MM.1S (cell line): ENCODE measurements around the gene PTGR3.

Source experiments
- EZH2phosphoT487 ChIP-seq: fragments of 300-600 bp; sonication (generic); IDR thresholded peaks from 2 replicates; pipeline ENCODE4 v1.6.1; 2018; ENCODE audit warnings: antibody characterized with exemption, low read length
- TF ChIP-seq, protein P1 (sequence below): fragments of 300-600 bp; sonication (generic); IDR thresholded peaks from 2 replicates; pipeline ENCODE4 v1.5.1; 2016; ENCODE audit warnings: antibody characterized with exemption, low read length, mixed read lengths

DNA sequence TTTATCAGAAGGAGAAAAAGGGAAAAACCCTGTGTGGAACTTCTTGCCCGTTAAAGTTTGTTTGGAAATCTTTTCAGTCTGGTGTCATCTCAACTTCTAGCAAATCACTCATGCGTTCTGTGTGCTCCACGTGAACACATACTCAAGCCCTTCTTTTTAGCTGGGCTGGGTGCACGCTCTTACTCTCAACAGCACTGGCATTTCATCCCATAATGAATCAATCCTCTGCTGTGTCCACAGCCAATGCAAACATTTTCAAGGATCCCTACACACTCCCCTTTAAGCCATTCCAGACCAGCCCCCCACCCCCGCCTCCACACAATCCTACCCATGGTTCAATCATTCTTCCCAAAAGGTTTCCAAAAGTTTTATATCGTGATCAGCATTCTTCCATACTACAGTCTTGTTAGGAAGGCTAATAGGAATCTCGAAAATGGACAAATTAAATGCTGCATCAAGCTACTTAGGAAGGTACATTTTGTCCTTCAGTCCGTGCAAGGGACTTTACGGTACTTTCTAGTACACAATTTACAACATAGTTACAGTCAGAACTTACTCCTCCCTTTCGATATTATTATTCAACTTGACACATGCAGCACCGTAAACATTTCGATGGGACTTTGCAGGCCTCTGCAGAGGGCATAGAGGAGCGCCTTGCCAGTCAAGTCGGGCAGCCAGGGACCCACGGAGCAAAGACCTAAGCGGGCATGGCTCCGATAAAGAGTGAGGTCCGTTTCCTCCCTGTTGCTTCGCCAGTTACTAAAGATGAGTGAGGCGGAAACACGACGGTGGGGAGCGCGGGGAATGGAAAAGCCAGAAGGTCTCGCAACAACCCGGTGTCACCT is 1.4 kb downstream of the PTGR3 start:
- no peak for TF ChIP-seq EZH2phosphoT487
- TF ChIP-seq, protein P1, sequence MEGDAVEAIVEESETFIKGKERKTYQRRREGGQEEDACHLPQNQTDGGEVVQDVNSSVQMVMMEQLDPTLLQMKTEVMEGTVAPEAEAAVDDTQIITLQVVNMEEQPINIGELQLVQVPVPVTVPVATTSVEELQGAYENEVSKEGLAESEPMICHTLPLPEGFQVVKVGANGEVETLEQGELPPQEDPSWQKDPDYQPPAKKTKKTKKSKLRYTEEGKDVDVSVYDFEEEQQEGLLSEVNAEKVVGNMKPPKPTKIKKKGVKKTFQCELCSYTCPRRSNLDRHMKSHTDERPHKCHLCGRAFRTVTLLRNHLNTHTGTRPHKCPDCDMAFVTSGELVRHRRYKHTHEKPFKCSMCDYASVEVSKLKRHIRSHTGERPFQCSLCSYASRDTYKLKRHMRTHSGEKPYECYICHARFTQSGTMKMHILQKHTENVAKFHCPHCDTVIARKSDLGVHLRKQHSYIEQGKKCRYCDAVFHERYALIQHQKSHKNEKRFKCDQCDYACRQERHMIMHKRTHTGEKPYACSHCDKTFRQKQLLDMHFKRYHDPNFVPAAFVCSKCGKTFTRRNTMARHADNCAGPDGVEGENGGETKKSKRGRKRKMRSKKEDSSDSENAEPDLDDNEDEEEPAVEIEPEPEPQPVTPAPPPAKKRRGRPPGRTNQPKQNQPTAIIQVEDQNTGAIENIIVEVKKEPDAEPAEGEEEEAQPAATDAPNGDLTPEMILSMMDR: no peak
